BJ (cell line): ENCODE measurements around the gene GRAMD1B. TPM values are rescaled to one million over a fixed set of nuclear protein-coding genes. Genes with fewer than 3 reads are reported as not detected.

Source experiments
- CTCF ChIA-PET: fragments of 350-600 bp; formaldehyde crosslinking; extraction: SDS; loops from one replicate; lab custom pipeline; 2021; ENCODE audit warnings: antibody characterized with exemption, inconsistent platforms; lab: Yijun Ruan, JAX
- POLR2A ChIA-PET: fragments of 300-600 bp; sonication (Branson Sonifier 250); formaldehyde crosslinking; extraction: SDS; loops from one replicate; lab custom pipeline; 2021; ENCODE audit warnings: antibody characterized with exemption; lab: Charles Lee
- DNase-seq: peaks from one replicate; pipeline ENCODE4 v3.0.0-alpha.2; 2011; ENCODE audit warnings: low read depth
- H3K27me3 ChIP-seq: 2 replicates; pipeline ENCODE4 v1.6.0; 2011; ENCODE audit warnings: low read length; ENCODE audit not compliant: control insufficient read depth, insufficient read depth
- H3K36me3 ChIP-seq: 2 replicates; pipeline ENCODE4 v1.5.1; 2011; ENCODE audit warnings: low read length; ENCODE audit not compliant: control insufficient read depth, insufficient read depth
- H3K4me3 ChIP-seq: 2 replicates; pipeline ENCODE4 v1.5.1; 2011; ENCODE audit warnings: low read depth, mild to moderate bottlenecking, control low read depth, low read length
- polyA plus RNA-seq: library from polyadenylated mRNA; depleted of rRNA; stranded (reverse); fragments of >200 nt; gene quantifications from 2 replicates; pipeline ENCODE4 v1.2.3, GENCODE V29; 2011
- TF ChIP-seq, protein P1 (sequence below): IDR thresholded peaks from 2 replicates; pipeline ENCODE4 v1.5.1; 2011; ENCODE audit warnings: low read depth, mild to moderate bottlenecking, control low read depth, inconsistent platforms, low read length, moderate library complexity; ENCODE audit not compliant: insufficient read depth

The GRAMD1B gene
- polyA plus RNA-seq, 1 experiment: 11.7 TPM

DNA sequence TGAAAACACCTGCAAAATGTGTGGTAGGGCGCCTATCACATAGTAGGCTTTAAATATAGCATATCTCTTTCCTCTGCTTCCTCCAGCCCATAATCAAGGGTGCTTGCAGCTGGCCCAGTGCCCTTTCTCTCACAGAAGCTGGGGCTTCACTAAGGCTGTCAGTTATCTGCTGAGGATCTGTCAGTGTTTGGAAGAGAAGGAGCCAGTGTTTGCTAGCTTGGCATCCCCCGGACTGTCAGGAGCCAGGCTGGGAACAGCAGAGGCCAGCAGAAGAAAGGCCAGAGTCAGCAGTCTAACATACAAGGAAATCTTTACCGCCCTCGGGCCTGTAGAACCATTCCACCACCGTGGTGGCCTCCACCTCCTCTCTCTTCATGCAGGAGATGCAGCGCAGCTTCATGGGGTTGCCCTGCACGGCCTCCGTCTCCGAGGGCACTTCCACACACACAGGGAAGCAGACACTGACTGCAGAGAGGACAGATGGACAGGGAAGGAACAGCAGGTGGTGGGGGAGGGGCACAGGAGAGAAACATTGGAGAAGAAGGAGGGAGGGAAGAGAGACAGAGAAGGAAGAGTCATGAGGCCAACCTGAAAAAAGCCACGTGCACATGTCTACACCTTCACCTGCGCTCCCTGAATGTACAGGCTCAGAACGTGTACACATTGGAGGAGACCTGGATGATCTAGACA lies 215.4 kb downstream of the GRAMD1B start:
- POLR2A ChIA-PET: no interaction called here
- TF ChIP-seq, protein P1, sequence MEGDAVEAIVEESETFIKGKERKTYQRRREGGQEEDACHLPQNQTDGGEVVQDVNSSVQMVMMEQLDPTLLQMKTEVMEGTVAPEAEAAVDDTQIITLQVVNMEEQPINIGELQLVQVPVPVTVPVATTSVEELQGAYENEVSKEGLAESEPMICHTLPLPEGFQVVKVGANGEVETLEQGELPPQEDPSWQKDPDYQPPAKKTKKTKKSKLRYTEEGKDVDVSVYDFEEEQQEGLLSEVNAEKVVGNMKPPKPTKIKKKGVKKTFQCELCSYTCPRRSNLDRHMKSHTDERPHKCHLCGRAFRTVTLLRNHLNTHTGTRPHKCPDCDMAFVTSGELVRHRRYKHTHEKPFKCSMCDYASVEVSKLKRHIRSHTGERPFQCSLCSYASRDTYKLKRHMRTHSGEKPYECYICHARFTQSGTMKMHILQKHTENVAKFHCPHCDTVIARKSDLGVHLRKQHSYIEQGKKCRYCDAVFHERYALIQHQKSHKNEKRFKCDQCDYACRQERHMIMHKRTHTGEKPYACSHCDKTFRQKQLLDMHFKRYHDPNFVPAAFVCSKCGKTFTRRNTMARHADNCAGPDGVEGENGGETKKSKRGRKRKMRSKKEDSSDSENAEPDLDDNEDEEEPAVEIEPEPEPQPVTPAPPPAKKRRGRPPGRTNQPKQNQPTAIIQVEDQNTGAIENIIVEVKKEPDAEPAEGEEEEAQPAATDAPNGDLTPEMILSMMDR: no peak
- no peak for DNase-seq
- Histone ChIP-seq H3K27me3 (peaks cover 6% of the 10 kb centered on the region), H3K4me3 (no peak overlapping the region), H3K36me3 (no peaks in the 10 kb centered on the region)
- CTCF ChIA-PET: interaction anchor here (13.3 kb wide), 1 partner anchor 64 kb away, joined by 207 read pairs; no protein-coding TSS in a partner anchor

DNA sequence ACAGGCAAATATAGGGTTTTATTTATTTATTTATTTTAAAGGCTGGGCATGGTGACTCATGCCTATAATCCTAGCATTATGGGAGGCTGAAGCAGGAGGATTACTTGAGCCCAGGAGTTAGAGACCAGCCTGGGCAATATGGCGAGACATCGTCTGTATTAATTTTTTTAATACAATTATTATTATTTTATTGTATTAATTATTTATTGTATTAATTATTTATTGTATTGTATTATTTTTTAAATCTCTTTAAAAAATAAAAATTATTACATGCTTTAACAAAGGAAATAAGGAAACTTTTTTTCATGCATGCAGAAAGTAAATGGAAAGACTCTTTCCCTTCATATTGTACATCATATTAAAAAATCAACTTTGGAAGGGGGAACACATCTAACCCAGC lies 220.8 kb downstream of the GRAMD1B start:
- POLR2A ChIA-PET: no interaction called here
- H3K27me3 ChIP-seq: peaks cover 4% of the 10 kb centered on the region
- DNase-seq: no peak
- TF ChIP-seq, protein P1: no peak
- CTCF ChIA-PET: interaction anchor here (1.1 to 1.3 kb wide), 3 partner anchors 8 to 57 kb away, joined by 3 to 5 read pairs (median 3); no protein-coding TSS in a partner anchor
- H3K4me3 ChIP-seq: no peak overlapping the region
- no peaks in the 10 kb centered on the region for H3K36me3 ChIP-seq

DNA sequence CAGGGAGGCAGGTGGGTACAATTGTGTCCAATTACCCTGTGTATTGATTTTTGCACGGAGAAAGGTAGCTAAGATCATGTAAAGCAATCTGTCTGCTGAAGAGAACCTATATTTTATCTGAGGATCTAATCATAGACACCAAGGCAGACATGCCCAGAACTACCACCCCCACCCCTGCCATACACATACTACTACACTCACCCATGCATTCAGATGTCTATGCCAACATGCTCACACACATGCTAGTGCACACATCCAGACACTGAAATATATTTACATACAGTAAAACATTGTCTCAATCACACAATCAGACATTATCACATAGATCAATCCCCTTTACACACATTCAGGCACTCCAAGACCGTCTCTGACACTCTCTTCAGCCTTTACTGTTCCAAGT lies 222.5 kb downstream of the GRAMD1B start:
- no peak for DNase-seq
- ChIA-PET CTCF (interaction anchor here (1.0 to 4.2 kb wide), 4 partner anchors 11 to 54 kb away, joined by 3 to 31 read pairs (median 6); no protein-coding TSS in a partner anchor), POLR2A (no interaction called here)
- Histone ChIP-seq H3K4me3 (no peak overlapping the region), H3K27me3 (peaks cover 4% of the 10 kb centered on the region), H3K36me3 (no peaks in the 10 kb centered on the region)
- TF ChIP-seq, protein P1: no peak

DNA sequence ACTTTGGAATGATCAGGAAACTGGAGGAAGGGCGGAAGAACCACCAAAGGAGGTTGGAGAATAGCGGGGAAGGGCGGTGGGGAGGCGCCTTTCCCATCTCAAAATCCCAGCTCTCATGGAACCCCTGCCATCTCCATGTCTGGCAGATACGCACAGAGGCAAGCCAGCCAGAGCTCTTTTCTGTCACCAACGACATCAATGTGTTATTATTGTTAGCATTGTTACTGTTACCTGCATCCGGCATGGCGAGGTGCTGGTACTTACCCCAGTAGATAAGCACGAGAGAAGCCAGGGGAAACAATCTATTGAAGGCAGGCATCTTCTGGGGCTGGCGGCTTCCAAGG lies 223.4 kb downstream of the GRAMD1B start:
- ChIA-PET POLR2A (no interaction called here), CTCF (interaction anchor here (1.6 to 4.2 kb wide), 4 partner anchors 12 to 57 kb away, joined by 4 to 31 read pairs (median 8); no protein-coding TSS in a partner anchor)
- H3K36me3 ChIP-seq: no peaks in the 10 kb centered on the region
- DNase-seq: no peak
- TF ChIP-seq, protein P1: no peak
- no peak overlapping the region; the same call in 1 of the 2 replicates for H3K4me3 ChIP-seq
- peaks cover 4% of the 10 kb centered on the region for H3K27me3 ChIP-seq

DNA sequence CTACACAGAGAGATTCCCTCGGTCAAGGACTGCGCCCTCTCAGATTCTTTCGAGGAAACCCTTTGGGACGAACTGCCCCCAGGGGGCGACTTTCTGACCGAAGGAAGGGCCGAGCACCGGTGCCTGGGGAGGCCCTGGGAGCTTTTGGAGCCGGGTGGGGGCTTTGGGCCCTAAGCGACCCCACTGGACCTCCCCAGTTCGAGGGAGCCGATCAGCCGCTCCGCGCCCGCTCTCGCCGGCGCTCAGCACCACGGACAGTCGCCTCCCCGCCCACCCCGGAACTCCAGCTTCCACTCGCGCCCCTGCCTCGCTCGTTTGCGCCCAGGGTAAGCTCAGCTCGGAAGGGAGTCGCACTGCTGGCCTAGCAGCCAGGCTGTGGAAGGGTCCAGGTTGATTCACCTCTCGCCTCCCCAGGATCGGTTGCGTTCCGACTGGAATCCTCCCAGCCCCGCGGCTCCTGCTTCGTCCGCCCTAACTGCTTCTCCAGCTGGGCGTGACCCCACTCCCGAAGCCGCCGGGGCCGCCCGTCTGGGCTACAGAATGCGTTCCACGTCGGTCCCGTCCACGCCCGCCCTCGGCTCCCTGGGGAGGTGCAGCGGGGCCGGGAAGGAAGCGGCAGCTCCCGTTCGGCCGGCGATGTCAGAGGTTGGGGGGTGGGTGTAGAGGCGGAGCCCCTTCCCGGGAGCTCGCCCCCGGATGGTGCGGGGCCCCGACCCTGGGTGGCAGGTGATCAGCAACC lies 223.9 kb downstream of the GRAMD1B start:
- POLR2A ChIA-PET: no interaction called here
- CTCF ChIA-PET: interaction anchor here (1.6 to 4.2 kb wide), 3 partner anchors 12 to 57 kb away, joined by 4 to 31 read pairs (median 7); no protein-coding TSS in a partner anchor

More for the DNA sequence above, 223.9 kb downstream of the GRAMD1B start:
- Histone ChIP-seq H3K4me3 (peak overlapping the region; percentile 67), H3K36me3 (no peaks in the 10 kb centered on the region), H3K27me3 (peaks cover 4% of the 10 kb centered on the region)
- TF ChIP-seq, protein P1: 0 out of 2 replicates have a peak, but pooled peaks have one; percentile 18
- DNase-seq: no peak
